GM12801 (cell line): Measurements from ENCODE around the gene TRAK2.

Experiments used
- TF ChIP-seq, protein P1 (sequence below): IDR thresholded peaks from one replicate; pipeline ENCODE4 v1.5.1; 2011; ENCODE audit warnings: control low read depth; ENCODE audit not compliant: insufficient read length; ENCODE audit errors: extremely low read depth

The TRAK2 gene

DNA sequence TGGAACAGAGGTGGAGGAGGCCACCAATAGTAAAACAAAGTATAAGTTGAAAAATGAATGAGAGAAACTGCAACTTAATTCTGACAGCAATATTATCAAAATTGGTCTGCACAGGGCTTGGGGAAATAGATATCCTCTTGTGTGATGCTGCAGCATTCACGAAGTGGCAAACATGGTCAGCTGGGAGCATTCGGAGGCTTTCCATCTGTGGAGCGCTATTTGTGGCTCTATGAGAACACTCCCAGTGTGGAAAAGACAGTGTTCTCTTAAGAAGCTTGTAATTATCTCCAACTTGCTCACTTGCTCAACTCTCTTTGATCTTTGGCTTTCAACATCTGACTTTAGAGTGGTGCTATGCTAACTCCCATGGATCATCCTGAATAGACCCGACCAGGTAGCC lies 91.0 kb downstream of the TRAK2 start:
- TF ChIP-seq, protein P1, sequence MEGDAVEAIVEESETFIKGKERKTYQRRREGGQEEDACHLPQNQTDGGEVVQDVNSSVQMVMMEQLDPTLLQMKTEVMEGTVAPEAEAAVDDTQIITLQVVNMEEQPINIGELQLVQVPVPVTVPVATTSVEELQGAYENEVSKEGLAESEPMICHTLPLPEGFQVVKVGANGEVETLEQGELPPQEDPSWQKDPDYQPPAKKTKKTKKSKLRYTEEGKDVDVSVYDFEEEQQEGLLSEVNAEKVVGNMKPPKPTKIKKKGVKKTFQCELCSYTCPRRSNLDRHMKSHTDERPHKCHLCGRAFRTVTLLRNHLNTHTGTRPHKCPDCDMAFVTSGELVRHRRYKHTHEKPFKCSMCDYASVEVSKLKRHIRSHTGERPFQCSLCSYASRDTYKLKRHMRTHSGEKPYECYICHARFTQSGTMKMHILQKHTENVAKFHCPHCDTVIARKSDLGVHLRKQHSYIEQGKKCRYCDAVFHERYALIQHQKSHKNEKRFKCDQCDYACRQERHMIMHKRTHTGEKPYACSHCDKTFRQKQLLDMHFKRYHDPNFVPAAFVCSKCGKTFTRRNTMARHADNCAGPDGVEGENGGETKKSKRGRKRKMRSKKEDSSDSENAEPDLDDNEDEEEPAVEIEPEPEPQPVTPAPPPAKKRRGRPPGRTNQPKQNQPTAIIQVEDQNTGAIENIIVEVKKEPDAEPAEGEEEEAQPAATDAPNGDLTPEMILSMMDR: no peak

DNA sequence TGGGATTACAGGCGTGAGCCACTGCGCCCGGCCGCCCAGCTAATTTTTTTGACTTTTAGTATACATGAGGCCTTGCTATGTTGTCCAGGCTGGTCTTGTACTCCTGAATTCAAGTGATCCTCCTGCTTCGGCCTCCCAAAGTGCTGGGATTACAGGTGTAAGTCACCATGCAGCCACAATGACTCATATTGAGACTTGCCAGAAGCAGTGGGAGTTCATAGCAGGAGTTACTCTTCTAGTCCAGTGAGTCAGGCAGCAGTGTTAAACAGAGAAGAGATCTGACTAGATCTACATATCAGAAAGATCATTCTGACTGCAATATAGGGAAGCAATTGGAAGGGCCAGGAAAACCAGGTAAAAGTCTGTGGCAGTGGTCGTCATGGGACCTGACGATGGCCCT lies 92.6 kb downstream of the TRAK2 start:
- TF ChIP-seq, protein P1: no peak

DNA sequence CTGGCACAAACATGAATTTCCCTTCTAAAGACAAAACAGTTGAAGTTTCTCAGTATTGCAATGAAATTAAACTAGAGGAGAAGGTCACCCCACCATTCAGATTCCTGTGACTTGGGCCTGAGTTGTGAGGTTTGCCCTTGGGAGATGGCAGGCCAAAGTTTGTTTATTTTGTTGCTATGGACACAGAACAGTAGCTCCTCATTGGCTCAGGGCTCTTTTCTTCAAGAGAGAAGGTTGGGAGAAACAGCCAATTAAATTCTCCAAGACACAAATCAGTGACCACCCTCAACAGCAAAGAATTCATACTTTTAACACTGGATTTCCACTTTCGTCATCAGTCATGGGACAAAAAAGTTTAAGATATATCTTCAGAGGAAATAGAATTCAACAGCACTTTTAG lies 94.0 kb downstream of the TRAK2 start, which contains the start of gene FLACC1:
FLACC1 (minus strand) TSS at position 125 of the 400 bp plus-strand sequence. CDS start 5,941 bp downstream, outside the sequence.
- TF ChIP-seq, protein P1: no peak

DNA sequence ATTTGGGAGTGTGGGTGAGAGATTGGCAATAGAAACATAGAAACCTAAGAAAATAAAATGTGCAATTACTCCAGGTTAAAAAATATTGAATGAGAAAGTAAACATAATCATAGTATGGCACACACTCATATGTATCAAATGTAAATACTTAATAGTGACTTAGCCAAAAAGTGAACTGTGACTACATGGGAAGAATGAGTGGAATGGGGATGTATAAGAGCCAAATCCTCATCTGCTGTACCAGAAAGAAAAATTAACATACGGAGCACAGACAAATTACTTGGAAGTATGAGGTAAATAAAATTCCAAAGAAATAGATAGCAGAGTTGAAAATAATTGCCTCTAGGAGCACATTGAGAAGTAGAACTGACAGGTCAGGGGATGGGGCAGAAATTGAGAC lies 98.1 kb downstream of the TRAK2 start:
- TF ChIP-seq, protein P1: no peak

DNA sequence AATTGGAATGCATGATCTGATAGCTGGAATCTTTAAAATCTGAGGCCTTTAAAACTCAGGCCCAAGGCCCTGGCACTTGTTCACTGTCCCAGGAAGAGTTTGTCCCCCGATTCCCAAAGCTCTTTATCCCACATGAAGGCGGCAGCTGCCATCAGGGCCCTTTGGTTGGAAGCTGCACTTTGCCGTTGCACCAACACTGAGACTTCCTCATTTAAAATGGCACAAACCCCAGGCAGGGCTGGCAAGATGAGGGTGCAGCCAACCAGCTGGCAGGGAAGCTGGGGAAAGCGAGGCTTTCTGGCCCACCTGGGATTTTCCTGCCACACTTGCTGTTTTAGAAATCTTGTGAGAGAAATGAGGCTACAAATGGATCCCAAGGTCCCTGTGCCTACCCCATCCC lies 100.4 kb downstream of the TRAK2 start:
- TF ChIP-seq, protein P1: no peak

DNA sequence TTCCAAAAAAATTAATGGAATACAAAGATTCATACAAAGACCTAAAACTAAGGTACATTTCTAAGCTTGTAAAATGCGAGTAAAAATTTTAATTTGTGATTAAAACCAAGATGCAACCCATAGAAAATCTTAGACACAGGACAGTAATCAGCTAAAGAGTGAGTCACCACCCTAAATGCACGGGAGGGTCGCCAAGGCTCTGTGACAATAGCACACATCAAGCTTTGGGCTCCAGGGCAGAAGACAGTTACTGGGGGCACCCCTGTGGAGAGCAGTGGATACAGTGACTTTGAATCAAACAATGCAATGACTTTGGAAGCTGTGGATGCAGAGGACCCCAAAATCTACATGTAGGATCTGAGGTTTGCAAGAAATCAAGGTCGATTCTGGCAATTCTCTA lies 101.7 kb downstream of the TRAK2 start:
- TF ChIP-seq, protein P1: no peak

DNA sequence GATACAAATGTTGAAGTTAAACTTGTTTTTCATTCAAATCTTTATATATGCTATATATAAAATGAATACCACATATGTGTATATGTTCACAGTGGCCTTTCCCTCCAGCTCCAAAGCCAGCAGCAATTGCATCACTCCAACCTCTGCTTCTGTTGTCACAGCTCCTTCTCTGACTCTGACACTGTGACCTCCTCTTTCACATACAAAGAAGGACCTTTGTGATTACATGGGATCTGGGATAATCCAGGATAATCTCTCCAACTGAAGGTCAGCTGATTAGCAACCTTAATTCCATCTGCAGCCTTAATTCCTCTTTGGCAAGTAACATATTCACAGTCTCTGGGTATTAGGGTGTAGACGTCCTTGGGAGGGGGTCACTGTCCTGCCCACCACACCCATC lies 102.5 kb downstream of the TRAK2 start:
- TF ChIP-seq, protein P1: no peak

DNA sequence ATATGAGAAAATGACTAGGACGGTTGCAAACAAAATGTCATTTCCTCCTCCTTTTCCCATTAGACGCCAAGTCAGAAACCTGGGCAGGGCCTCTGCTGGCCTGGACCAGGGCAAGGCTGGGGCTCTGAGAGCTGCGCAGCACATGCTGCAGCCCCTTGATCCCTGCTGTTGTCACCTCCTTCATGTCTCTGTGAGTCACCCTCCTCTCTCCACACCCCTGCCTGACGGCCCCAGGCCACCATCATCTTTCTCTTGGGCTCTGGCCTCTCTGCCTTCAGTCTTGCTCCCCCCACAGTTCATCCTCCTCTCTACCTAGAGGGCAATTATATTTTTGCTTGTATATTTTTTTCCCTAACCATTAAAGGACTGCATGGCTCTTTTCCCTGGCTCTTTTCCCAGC lies 104.1 kb downstream of the TRAK2 start:
- TF ChIP-seq, protein P1: no peak
